ENCODE results near the gene COASY. TPM values are rescaled to one million over a fixed set of nuclear protein-coding genes. Genes with fewer than 3 reads are reported as not detected.

The COASY gene
- total RNA-seq, 4 donors from 2014 or later = 20.4 to 40.1 (median 22.7) TPM

- TF ChIP-seq, protein P1, sequence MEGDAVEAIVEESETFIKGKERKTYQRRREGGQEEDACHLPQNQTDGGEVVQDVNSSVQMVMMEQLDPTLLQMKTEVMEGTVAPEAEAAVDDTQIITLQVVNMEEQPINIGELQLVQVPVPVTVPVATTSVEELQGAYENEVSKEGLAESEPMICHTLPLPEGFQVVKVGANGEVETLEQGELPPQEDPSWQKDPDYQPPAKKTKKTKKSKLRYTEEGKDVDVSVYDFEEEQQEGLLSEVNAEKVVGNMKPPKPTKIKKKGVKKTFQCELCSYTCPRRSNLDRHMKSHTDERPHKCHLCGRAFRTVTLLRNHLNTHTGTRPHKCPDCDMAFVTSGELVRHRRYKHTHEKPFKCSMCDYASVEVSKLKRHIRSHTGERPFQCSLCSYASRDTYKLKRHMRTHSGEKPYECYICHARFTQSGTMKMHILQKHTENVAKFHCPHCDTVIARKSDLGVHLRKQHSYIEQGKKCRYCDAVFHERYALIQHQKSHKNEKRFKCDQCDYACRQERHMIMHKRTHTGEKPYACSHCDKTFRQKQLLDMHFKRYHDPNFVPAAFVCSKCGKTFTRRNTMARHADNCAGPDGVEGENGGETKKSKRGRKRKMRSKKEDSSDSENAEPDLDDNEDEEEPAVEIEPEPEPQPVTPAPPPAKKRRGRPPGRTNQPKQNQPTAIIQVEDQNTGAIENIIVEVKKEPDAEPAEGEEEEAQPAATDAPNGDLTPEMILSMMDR (IDR thresholded peaks at IDR 0.05; ENCODE audit: low read depth) = no peak
Observed at GRCh38 chr17:42518046-42518754, 43.7 kb upstream of the COASY start.

- TF ChIP-seq, protein P1 (IDR thresholded peaks at IDR 0.05; ENCODE audit: low read depth) = no peak
Observed at GRCh38 chr17:42518755-42519545, 43.0 kb upstream of the COASY start.

DNA sequence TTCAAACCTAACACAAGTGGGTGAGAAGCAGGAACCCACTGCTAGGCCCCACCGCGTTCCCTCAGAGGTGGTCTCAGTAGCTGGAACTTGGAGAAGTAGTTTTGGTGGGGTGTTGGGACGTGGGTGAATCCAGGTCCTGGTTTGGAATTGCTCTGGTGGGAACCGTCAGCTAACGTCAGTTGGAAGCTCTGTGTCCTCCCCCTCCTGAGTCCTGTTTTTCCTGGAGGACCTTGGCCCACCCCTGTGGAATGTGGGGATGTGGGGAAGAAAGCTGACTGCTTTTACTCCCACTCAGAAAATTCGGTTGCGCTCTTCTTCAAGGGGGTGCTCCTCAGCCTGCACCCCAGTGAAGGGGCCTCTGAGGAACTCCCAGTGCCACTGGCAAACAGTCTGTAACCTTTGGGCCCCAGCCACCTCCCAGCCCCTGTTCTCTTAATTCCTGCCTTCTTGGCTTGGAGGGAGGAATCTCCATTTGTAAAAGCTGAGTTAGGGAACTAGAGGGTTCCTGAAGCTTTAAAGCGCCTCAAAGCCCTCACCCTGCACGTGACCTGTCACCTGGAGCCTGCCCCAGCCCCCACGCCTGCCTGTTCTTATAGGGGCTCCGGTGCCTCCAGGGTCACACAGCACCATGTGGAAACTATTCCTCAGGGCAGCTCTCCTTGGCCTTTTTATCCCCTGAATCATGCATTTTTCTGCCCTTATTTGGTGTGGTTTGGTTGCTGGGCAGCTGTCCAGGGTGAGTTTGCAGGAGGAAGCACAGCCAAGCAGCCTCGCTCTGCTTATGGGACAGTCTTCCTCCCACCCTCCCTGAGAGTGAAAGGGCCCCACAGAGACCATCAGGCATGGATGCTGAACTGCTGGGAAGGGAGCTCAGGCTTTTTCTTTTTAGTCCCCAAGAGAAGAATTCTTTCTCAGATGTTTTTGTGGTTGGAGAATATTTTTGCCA is 42.1 kb upstream of the COASY start:
- TF ChIP-seq, protein P1 (IDR thresholded peaks at IDR 0.05; ENCODE audit: low read depth) = no peak

GRCh38 chr17:42520540-42520951 is 41.4 kb upstream of the COASY start:
- TF ChIP-seq, protein P1 (IDR thresholded peaks at IDR 0.05; ENCODE audit: low read depth) = no peak

DNA sequence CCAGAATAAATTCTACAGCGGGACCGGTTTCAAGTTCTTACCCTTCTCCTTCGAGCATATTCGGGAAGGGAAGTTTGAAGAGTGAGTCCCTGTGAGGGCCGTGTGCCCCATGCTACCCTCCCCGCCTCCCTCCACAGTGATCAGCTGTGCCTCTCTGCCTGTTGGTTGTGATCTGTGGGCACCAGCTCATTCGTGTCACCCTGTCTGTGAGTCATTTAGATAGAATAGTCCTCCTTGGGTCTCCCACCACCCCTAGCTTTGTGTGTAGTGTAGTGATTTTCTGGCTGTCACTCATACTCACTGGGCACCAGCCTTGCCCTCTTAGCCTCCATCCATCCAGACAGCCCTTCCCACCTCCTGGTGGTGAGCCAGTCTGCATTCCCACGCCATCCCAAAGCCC is 40.9 kb upstream of the COASY start:
- TF ChIP-seq, protein P1 (IDR thresholded peaks at IDR 0.05; ENCODE audit: low read depth) = no peak

DNA sequence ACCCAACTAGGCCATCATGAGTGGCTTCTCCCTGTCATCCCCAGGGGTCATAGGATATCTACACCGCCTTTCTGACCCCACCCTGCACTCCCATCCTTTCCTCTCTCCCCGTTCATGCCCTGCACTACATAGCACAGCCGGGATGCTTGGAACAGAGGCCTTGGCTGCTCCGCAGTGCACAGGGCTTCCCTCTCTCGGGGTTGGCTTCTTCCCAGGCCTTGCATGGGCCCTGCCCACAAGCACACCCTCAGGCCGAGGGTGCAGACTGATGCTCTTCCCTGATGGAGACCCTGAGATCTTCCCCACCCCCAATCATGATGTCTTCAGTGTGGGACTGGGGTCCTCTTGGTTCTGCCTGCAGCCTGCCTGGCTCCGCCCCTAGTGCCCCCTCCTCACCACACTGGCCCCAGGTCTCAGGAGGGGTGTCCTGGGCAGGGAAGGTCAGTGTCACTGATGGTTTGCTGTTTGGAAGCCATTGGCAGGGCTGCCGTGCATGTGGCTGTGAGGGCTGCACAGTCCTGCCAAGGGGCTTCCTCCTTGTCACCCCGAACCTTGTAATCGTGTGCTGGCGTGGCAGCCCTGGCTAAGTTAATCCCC is 40.2 kb upstream of the COASY start:
- TF ChIP-seq, protein P1 (IDR thresholded peaks at IDR 0.05; ENCODE audit: low read depth) = no peak

All from subcutaneous adipose tissue (tissue), 4 donors.